WTC11 (cell line): ENCODE results near the gene ARID1A. TPM values are rescaled to one million over a fixed set of nuclear protein-coding genes. Genes with fewer than 3 reads are reported as not detected.

Experiments used
- ATAC-seq: fragments of 200-7000 bp; cut with Tn5 transposase; 2 replicates; pipeline ENCODE4 v1.10.0; 2021; ENCODE audit warnings: mild to moderate bottlenecking, moderate library complexity
- CTCF ChIA-PET: fragments of 300-600 bp; sonication (Branson Sonifier 250); formaldehyde crosslinking; loops from one replicate; lab custom pipeline; 2021; ENCODE audit warnings: antibody characterized with exemption; lab: Charles Lee
- POLR2A ChIA-PET: fragments of 350-600 bp; sonication (Branson Sonifier 250); formaldehyde crosslinking; loops from one replicate; lab custom pipeline; 2021; ENCODE audit warnings: antibody characterized with exemption; lab: Charles Lee
- DNase-seq: peaks from one replicate; pipeline ENCODE4 v3.0.0; 2021; ENCODE audit warnings: low spot score
- H3K27ac Mint-ChIP-seq: 2 replicates; pipeline ENCODE4 v1.8.0; 2021; ENCODE audit warnings: mixed read lengths
- H3K27me3 Mint-ChIP-seq: 2 replicates; pipeline ENCODE4 v1.8.0; 2021; ENCODE audit warnings: low read depth, mild to moderate bottlenecking, moderate library complexity, mixed read lengths
- H3K36me3 Mint-ChIP-seq: 2 replicates; pipeline ENCODE4 v1.8.0; 2021; ENCODE audit warnings: mixed read lengths
- H3K4me1 Mint-ChIP-seq: 2 replicates; pipeline ENCODE4 v1.8.0; 2022; ENCODE audit warnings: mixed read lengths
- H3K4me3 Mint-ChIP-seq: 2 replicates; pipeline ENCODE4 v1.8.0; 2021; ENCODE audit warnings: mild to moderate bottlenecking, moderate library complexity, mixed read lengths
- H3K9me3 Mint-ChIP-seq: 2 replicates; pipeline ENCODE4 v1.8.0; 2021; ENCODE audit warnings: mixed read lengths
- AFF4 ChIP-seq: sonication (generic); formaldehyde crosslinking; IDR thresholded peaks from 2 replicates; pipeline ENCODE4 v1.8.1; 2023; ENCODE audit warnings: mild to moderate bottlenecking, missing genetic modification reagents, borderline replicate concordance
- ARID4B ChIP-seq: sonication (generic); formaldehyde crosslinking; IDR thresholded peaks from 2 replicates; pipeline ENCODE4 v1.8.0; 2023; ENCODE audit warnings: missing genetic modification reagents, mild to moderate bottlenecking, borderline replicate concordance
- ELF4 ChIP-seq: sonication (generic); formaldehyde crosslinking; IDR thresholded peaks from 2 replicates; pipeline ENCODE4 v1.8.1; 2022; ENCODE audit warnings: low read depth, mild to moderate bottlenecking, moderate library complexity, missing genetic modification reagents
- EMX1 ChIP-seq: fragments of 250-450 bp; sonication (Bioruptor Pico); IDR thresholded peaks from 2 replicates; pipeline ENCODE4 v1.8.0; 2021; ENCODE audit warnings: mild to moderate bottlenecking
- ESRRA ChIP-seq: sonication (generic); formaldehyde crosslinking; IDR thresholded peaks from 2 replicates; pipeline ENCODE4 v1.8.1; 2022; ENCODE audit warnings: mild to moderate bottlenecking, missing genetic modification reagents, borderline replicate concordance
- GABPB1 ChIP-seq: sonication (generic); formaldehyde crosslinking; IDR thresholded peaks from 2 replicates; pipeline ENCODE4 v1.8.1; 2023; ENCODE audit warnings: mild to moderate bottlenecking, missing genetic modification reagents
- KAT7 ChIP-seq: sonication (generic); formaldehyde crosslinking; IDR thresholded peaks from 2 replicates; pipeline ENCODE4 v1.8.1; 2023; ENCODE audit warnings: missing genetic modification reagents, mild to moderate bottlenecking, borderline replicate concordance
- NR2C2 ChIP-seq: sonication (generic); formaldehyde crosslinking; IDR thresholded peaks from 2 replicates; pipeline ENCODE4 v1.8.0; 2022; ENCODE audit warnings: mild to moderate bottlenecking, missing genetic modification reagents
- OVOL2 ChIP-seq: fragments of 250-450 bp; sonication (Bioruptor Pico); IDR thresholded peaks from 2 replicates; pipeline ENCODE4 v1.9.0; 2021; ENCODE audit warnings: mild to moderate bottlenecking, borderline replicate concordance
- PRRX2 ChIP-seq: fragments of 250-450 bp; sonication (Bioruptor Pico); IDR thresholded peaks from 2 replicates; pipeline ENCODE4 v1.8.0; 2021; ENCODE audit warnings: mild to moderate bottlenecking
- SMAD4 ChIP-seq: sonication (generic); formaldehyde crosslinking; IDR thresholded peaks from 2 replicates; pipeline ENCODE4 v1.8.0; 2022; ENCODE audit warnings: mild to moderate bottlenecking, missing genetic modification reagents
- SP1 ChIP-seq: sonication (generic); formaldehyde crosslinking; conservative IDR thresholded peaks from 2 replicates; pipeline ENCODE4 v1.8.1; 2022; ENCODE audit warnings: missing genetic modification reagents
- STAT6 ChIP-seq: sonication (generic); formaldehyde crosslinking; conservative IDR thresholded peaks from 2 replicates; pipeline ENCODE4 v1.8.1; 2023; ENCODE audit warnings: mild to moderate bottlenecking, low read depth, missing genetic modification reagents, moderate library complexity
- TCF7 ChIP-seq: sonication (generic); formaldehyde crosslinking; IDR thresholded peaks from 2 replicates; pipeline ENCODE4 v1.8.0; 2022; ENCODE audit warnings: mild to moderate bottlenecking, low read depth, missing genetic modification reagents, moderate library complexity
- TEAD1 ChIP-seq: sonication (generic); formaldehyde crosslinking; IDR thresholded peaks from 2 replicates; pipeline ENCODE4 v1.8.0; 2022; ENCODE audit warnings: mild to moderate bottlenecking, missing genetic modification reagents
- ZMAT4 ChIP-seq: fragments of 250-450 bp; sonication (Bioruptor Pico); IDR thresholded peaks from 2 replicates; pipeline ENCODE4 v1.9.0; 2021; ENCODE audit warnings: mild to moderate bottlenecking
- ZNF281 ChIP-seq: sonication (generic); formaldehyde crosslinking; IDR thresholded peaks from 2 replicates; pipeline ENCODE4 v1.8.0; 2023; ENCODE audit warnings: mild to moderate bottlenecking, missing genetic modification reagents
- ZNF396 ChIP-seq: fragments of 250-450 bp; sonication (Bioruptor Pico); IDR thresholded peaks from 2 replicates; pipeline ENCODE4 v1.8.0; 2021; ENCODE audit warnings: mild to moderate bottlenecking, moderate library complexity, borderline replicate concordance
- ZNF416 ChIP-seq: fragments of 250-450 bp; sonication (Bioruptor Pico); IDR thresholded peaks from 2 replicates; pipeline ENCODE4 v1.9.0; 2021; ENCODE audit warnings: mild to moderate bottlenecking, inconsistent platforms
- ZNF425 ChIP-seq: fragments of 250-450 bp; sonication (Bioruptor Pico); conservative IDR thresholded peaks from 2 replicates; pipeline ENCODE4 v1.9.0; 2021; ENCODE audit warnings: mild to moderate bottlenecking
- total RNA-seq: library from RNA; stranded (reverse); gene quantifications from 3 replicates; pipeline ENCODE4 v1.2.3, GENCODE V29; 2021

Gene ARID1A
- total RNA-seq, 1 experiment from 2014 or later, result 98.0 TPM

- peaks cover 6% of the 10 kb centered on the region for H3K9me3 Mint-ChIP-seq
- H3K27ac Mint-ChIP-seq, result no peak within 1 kb of the TSS
- peak; percentile 88 for ATAC-seq
- ChIA-PET CTCF (interaction anchor here (0.5 to 2.2 kb wide), 11 partner anchors 15 to 636 kb away, joined by 3 to 8 read pairs (median 4); partner anchors contain the start of gene CATSPER4), POLR2A (no interaction called here)
- H3K4me1 Mint-ChIP-seq, result peaks cover 35% of the 10 kb centered on the region
- H3K27me3 Mint-ChIP-seq, result peaks cover 2% of the 10 kb centered on the region; the same call in 1 of the 2 replicates
- DNase-seq, result peak; percentile 67
- H3K4me3 Mint-ChIP-seq, result peak within 1 kb of the TSS; percentile 88
- no peaks in the 10 kb centered on the region; the same call in 1 of the 2 replicates for H3K36me3 Mint-ChIP-seq
- TF ChIP-seq NR2C2 (CRISPR knock-in tag) (no peak), ZNF425 (CRISPR knock-in tag) (no peak), ZMAT4 (CRISPR knock-in tag) (no peak), ZNF396 (CRISPR knock-in tag) (no peak), TEAD1 (CRISPR knock-in tag) (no peak), EMX1 (CRISPR knock-in tag) (no peak), OVOL2 (no peak), SP1 (CRISPR knock-in tag) (0 out of 2 replicates have a peak, but pooled peaks have one; percentile 46), ESRRA (CRISPR knock-in tag) (no peak), TCF7 (CRISPR knock-in tag) (no peak), ZNF281 (no peak), ELF4 (CRISPR knock-in tag) (no peak), KAT7 (CRISPR knock-in tag) (no peak), SMAD4 (no peak), AFF4 (CRISPR knock-in tag) (no peak), GABPB1 (CRISPR knock-in tag) (no peak), ARID4B (CRISPR knock-in tag) (no peak), STAT6 (CRISPR knock-in tag) (no peak), PRRX2 (CRISPR knock-in tag) (no peak), ZNF416 (0 out of 2 replicates have a peak, but pooled peaks have one; percentile 43)
Observed at GRCh38 chr1:26826261-26827105, 130.7 kb downstream of the ARID1A start, which contains the start of gene ZDHHC18. Gene ZDHHC18 (plus strand): TSS chr1:26826688. CDS start chr1:26826805, 117 bp downstream.
